WI38 (cell line): Measurements from ENCODE around the gene MTMR3.

Source experiments
- H3K4me3 ChIP-seq: 2 replicates; pipeline ENCODE4 v1.5.1; 2011; ENCODE audit warnings: low read depth, mild to moderate bottlenecking, control low read depth, low read length
- TF ChIP-seq, protein P1 (sequence below): IDR thresholded peaks from 2 replicates; pipeline ENCODE4 v1.5.1; 2012; ENCODE audit warnings: low read depth, mild to moderate bottlenecking, control low read depth, low read length

Gene MTMR3

GRCh38 chr22:29883045-29883774, at the start of gene MTMR3:
Gene MTMR3 (plus strand): TSS chr22:29883174. CDS start chr22:29971060, 87,886 bp downstream.
- TF ChIP-seq, protein P1, sequence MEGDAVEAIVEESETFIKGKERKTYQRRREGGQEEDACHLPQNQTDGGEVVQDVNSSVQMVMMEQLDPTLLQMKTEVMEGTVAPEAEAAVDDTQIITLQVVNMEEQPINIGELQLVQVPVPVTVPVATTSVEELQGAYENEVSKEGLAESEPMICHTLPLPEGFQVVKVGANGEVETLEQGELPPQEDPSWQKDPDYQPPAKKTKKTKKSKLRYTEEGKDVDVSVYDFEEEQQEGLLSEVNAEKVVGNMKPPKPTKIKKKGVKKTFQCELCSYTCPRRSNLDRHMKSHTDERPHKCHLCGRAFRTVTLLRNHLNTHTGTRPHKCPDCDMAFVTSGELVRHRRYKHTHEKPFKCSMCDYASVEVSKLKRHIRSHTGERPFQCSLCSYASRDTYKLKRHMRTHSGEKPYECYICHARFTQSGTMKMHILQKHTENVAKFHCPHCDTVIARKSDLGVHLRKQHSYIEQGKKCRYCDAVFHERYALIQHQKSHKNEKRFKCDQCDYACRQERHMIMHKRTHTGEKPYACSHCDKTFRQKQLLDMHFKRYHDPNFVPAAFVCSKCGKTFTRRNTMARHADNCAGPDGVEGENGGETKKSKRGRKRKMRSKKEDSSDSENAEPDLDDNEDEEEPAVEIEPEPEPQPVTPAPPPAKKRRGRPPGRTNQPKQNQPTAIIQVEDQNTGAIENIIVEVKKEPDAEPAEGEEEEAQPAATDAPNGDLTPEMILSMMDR, result no peak; the same call in 1 of the 2 replicates
- H3K4me3 ChIP-seq, result peak within 1 kb of the TSS; percentile 92

- TF ChIP-seq, protein P1, result no peak
- no peak overlapping the region for H3K4me3 ChIP-seq
These were observed 49.5 kb upstream of the MTMR3 start for GRCh38 chr22:29833392-29833965.

DNA sequence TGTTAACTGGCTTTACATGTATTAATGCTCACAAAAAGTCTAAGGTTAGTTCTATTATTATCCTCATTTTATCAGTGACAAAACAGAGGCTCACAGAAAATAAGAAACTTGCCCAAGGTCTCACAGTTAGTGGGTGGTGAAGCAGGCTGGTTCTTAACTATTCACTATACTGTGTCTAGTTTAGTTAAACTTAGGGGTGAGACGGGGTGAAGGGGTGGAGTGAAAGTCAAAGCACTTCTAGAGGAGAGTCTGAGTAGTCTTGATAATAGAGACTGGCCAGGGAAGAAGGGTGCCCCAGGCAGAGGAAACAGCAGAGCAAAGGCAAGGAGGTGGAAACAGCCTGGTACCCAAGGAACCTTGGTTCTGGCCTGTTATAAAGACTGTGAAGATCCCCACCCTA, 48.9 kb upstream of the MTMR3 start:
- TF ChIP-seq, protein P1, result no peak
- H3K4me3 ChIP-seq, result no peak overlapping the region

DNA sequence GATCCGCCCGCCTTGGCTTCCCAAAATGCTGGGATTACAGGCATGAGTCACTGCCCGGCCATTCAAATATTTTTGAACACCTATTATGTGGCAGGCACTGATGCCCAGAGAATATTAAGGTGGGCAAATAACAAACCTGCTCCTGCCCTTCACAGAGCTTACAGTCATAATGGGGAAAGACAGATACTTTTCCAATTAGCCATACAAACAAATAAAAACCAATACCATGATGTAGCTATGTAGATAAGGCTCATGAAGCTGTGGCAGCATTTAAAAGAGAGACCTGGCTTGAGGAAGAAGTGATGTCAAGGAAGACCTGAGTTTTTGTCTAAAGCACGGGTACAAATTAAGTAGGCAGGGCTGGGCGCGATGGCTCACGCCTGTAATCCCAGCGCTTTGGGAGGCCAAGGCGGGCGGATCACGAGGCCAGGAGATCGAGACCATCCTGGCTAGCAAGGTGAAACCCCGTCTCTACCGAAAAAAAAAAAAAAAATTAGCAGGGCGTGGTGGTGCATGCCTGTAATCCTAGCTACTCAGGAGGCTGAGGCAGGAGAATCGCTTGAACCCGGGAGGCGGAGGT, 46.1 kb upstream of the MTMR3 start:
- H3K4me3 ChIP-seq, result peak overlapping the region; percentile 97

- H3K4me3 ChIP-seq, result peak within 1 kb of the TSS; percentile 97
- TF ChIP-seq, protein P1, result no peak
These were observed 45.0 kb upstream of the MTMR3 start, which contains the start of gene ASCC2 for GRCh38 chr22:29837741-29838598. Gene ASCC2 (minus strand): TSS chr22:29838274. CDS start chr22:29832325, 5,949 bp downstream.

DNA sequence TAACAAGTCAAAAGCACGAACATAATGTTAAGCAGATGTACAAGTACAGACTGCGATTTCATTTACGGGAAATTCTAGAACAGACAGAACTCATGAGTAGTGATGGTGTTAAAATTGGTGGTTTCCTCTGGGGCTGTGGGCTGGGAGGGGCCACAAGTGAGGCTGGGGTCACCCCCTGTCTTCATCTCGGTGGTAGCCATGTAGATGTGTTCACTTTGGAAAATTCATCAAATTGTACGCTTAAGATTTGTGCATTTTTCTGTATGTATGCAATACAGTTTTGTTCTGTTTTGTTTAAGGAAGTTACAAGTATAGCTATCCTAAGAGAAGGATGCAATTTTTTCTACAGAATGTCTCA, 44.4 kb upstream of the MTMR3 start:
- TF ChIP-seq, protein P1, result no peak

GRCh38 chr22:29839039-29839438, 43.9 kb upstream of the MTMR3 start:
- no peak overlapping the region for H3K4me3 ChIP-seq

More for the DNA sequence above, 44.4 kb upstream of the MTMR3 start:
- H3K4me3 ChIP-seq, result peak overlapping the region; percentile 97

More at GRCh38 chr22:29839039-29839438, 43.9 kb upstream of the MTMR3 start:
- TF ChIP-seq, protein P1, result no peak
